ENCODE results near the gene WLS.
A peak's percentile ranks its signal among the peaks of the same experiment; 100 is the strongest.

The WLS gene

GRCh38 chr1:68204977-68205630, 27.2 kb downstream of the WLS start:
- TF ChIP-seq CTCF (conservative IDR thresholded peaks at IDR 0.05; ENCODE audit: low read depth, low read length) = no peak
- H3K4me3 ChIP-seq (ENCODE audit: low read depth, low read length) = no peak overlapping the region
- no peak for DNase-seq (ENCODE audit: low read depth)

GRCh38 chr1:68202239-68202832, 30.0 kb downstream of the WLS start:
- H3K4me3 ChIP-seq (ENCODE audit: low read depth, low read length) = no peak overlapping the region
- no peak for TF ChIP-seq CTCF (conservative IDR thresholded peaks at IDR 0.05; ENCODE audit: low read depth, low read length)
- no peak for DNase-seq (ENCODE audit: low read depth)

GRCh38 chr1:68201546-68202238, 30.6 kb downstream of the WLS start:
- H3K4me3 ChIP-seq (ENCODE audit: low read depth, low read length) = no peak overlapping the region
- DNase-seq (ENCODE audit: low read depth) = peak; percentile 54
- TF ChIP-seq CTCF (conservative IDR thresholded peaks at IDR 0.05; ENCODE audit: low read depth, low read length) = no peak

GRCh38 chr1:68199603-68200002, 32.7 kb downstream of the WLS start:
- no peak for TF ChIP-seq CTCF (conservative IDR thresholded peaks at IDR 0.05; ENCODE audit: low read depth, low read length)
- H3K4me3 ChIP-seq (ENCODE audit: low read depth, low read length) = no peak overlapping the region
- DNase-seq (ENCODE audit: low read depth) = no peak

GRCh38 chr1:68198752-68199151, 33.6 kb downstream of the WLS start:
- TF ChIP-seq CTCF (conservative IDR thresholded peaks at IDR 0.05; ENCODE audit: low read depth, low read length) = no peak
- H3K4me3 ChIP-seq (ENCODE audit: low read depth, low read length) = no peak overlapping the region
- peak; percentile 33 for DNase-seq (ENCODE audit: low read depth)

- DNase-seq (ENCODE audit: low read depth) = no peak
- no peak overlapping the region for H3K4me3 ChIP-seq (ENCODE audit: low read depth, low read length)
- TF ChIP-seq CTCF (conservative IDR thresholded peaks at IDR 0.05; ENCODE audit: low read depth, low read length) = no peak
These were observed 34.4 kb downstream of the WLS start for GRCh38 chr1:68197891-68198290.

Measured in choroid plexus epithelial cell (primary cell).